NCI-H1092 treated with DMSO at 0.1 percent for 48 hours (cell line): ENCODE data around the gene FAM53A.

Experiments
- DNase-seq: peaks from one replicate; lab custom pipeline; 2025; lab: John Stamatoyannopoulos, UW

The FAM53A gene, protein sequence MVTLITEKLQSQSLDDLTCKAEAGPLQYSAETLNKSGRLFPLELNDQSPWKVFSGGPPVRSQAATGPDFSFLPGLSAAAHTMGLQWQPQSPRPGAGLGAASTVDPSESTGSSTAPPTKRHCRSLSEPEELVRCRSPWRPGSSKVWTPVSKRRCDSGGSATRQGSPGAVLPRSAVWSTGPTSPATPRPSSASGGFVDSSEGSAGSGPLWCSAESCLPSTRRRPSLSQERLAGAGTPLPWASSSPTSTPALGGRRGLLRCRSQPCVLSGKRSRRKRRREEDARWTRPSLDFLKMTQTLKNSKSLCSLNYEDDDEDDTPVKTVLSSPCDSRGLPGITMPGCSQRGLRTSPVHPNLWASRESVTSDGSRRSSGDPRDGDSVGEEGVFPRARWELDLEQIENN

GRCh38 chr4:1683736-1684505 is at the start of gene FAM53A:
Gene FAM53A, minus strand, starts transcription at chr4:1684313. Its CDS starts 15,572 bp downstream, at chr4:1668741.
- peak; percentile 83 for DNase-seq

- no peak for DNase-seq
These were observed 48.8 kb upstream of the FAM53A start for GRCh38 chr4:1732911-1733310.

DNA sequence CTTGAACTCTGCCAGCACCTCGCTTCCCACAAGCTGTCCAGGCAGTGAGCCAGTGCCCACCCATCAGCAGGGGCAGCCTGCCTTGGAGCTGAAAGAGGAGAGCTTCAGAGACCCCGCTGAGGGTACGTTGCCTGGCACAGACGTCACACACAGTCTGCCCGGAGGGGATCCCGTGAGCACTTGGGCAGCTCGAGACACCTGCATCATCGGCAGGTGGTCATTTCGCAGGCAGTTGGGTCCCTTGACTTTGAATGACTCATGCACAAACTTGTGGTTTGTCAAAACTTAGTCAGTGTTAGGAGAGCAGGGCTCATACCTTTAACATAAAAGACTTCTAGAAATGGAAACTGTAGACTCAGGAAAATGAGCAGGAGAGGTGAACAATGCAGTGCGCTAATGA is 47.1 kb upstream of the FAM53A start:
- DNase-seq, result no peak

DNA sequence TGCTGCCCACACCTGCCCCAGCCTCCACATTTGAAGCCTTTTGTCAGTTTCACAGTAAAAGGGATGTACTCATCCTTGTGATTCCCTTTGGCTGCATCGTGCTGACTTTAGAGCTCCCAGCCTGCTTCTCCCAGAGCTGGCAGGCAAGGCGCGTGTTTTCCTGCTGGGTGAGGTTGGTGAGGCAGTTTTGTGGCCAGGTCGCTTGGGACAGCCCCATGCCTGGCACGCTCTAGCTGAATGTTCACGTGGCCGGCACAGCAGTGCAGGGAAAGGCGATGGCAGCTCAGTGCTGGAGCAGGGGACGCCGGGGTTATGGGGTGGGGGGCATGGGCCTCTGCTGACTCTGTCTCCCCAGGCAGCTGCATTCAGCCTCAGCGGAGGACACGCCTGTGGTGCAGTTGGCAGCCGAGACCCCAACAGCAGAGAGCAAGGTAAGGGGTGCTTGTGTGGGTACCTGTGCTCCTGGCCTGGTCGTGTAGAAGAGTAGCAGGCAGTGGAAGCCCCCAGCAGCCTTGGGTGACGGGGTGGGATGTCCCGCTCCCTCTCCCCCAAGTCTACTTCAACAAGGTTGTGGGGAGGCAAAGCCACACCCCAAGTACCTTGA is 46.5 kb upstream of the FAM53A start:
- DNase-seq, result no peak

- DNase-seq, result no peak
These were observed 44.2 kb upstream of the FAM53A start for GRCh38 chr4:1728061-1728980.

DNA sequence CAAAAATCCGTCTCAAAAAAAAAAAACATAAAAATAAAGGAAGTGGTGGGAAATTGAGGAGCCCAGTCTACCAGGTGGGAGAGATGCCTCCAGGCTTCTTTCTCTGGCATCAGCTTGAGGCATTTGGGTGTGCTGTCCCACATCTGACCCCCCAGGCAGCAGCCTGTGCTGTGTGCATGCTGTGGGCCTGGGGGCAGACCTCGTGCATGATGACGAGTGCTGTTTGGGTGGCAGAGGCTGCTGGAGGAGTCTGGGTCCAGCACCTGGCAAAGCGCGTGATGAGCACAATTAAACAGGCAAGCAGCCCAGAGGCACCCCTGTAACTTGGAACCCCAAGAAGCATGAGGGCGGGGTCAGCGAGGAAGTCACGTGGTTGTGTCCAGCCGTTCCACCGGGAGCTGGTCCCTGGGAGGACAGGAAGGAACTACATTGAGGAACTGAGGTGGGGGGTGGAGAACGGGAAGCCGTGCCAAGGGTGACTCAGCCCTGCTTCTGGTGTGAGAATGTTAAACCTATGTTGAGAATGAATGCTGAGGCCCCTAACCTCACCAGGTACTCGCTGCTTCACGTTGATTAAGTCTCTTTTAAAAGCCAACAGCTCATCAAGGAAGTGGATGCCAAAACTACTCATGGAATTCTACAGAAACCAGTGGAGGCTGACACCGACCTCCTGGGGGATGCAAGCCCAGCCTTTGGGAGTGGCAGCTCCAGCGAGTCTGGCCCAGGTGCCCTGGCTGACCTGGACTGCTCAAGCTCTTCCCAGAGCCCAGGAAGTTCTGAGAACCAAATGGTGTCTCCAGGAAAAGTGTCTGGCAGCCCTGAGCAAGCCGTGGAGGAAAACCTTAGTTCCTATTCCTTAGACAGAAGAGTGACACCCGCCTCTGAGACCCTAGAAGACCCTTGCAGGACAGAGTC is 43.3 kb upstream of the FAM53A start:
- DNase-seq, result no peak

GRCh38 chr4:1726146-1726934 is 42.2 kb upstream of the FAM53A start:
- peak; percentile 66 for DNase-seq

DNA sequence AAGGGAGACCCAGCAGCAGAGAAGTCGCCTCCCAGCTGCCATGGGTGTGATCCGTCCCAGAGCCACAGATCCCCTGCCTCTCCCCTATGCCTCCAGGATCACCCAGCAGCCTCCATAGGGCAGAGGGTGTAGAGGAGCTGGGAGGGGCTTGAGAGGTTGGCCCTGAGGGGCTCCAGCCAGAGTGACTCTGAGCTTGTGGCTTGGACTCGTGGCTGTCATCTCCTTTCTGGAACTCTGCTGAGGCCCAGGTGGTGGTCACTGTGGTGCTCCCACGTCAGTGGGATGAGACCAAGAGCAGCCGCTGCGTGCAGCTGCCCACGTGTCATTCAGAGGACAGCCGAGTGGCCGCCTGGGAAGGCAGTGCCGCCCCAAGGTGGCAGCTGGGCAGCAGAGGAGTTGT is 41.4 kb upstream of the FAM53A start:
- no peak for DNase-seq

DNA sequence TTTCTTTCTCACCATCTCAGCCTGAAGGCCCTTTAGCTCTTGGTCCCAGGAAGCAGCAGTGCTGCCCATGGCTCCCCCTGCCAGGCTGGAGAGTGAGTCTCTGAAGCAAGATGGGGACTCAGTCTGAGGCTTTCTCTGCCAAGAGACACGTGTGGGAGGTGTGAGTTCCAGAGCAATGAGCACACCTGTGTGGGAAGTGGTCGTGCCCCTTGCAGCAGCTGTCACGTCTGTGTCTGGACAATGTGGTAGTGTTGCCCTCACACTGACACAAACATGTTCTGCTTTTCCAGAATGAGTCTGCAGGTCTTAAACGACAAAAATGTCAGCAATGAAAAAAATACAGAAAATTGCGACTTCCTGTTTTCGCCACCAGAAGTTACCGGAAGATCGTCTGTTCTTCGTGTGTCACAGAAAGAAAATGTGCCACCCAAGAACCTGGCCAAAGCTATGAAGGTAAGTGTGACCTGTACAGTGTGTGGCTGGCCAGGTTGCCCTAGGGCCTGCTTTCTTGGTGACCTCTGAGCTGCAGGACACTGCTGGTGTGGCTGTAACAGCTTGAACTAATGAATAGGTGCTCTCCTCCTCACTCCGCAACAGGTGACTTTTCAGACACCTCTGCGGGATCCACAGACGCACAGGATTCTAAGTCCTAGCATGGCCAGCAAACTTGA is 39.2 kb upstream of the FAM53A start:
- no peak for DNase-seq

DNA sequence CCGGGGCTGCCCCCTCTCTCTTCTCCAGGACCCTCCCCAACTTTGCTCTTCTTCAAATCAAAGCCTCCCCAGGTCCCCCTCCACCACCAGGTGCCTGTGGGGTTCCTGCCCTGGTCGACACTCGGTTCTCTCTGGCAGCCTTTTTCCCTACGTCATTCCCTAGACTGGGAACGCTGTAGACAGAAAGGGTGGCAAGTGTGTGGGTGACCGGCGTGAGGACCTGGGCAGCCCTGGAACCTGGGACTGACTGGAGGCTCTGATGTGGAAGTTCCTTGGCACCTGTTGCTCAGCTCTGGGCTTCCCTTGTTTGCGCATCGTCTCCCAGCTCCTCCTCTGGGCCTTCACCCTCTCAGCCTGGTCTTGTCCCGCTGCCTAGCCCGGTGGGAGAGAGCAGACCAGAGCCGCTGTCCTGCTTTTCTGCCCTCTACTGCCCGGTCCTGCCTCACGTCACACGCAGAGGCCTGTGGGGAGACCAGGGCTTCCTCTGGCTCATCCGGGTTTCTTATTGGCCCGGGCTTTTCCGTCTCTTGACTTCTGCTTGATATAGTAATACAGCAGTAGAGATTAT is 38.5 kb upstream of the FAM53A start:
- DNase-seq, result no peak

- no peak for DNase-seq
These were observed 37.8 kb upstream of the FAM53A start for GRCh38 chr4:1721666-1722550.

- DNase-seq, result peak; percentile 94
These were observed 37.0 kb upstream of the FAM53A start, which contains the start of the genes TACC3 and TMEM129 for GRCh38 chr4:1721003-1721665. Gene TACC3, plus strand, starts transcription at chr4:1721521. Its CDS starts 1,901 bp downstream, at chr4:1723422. Gene TMEM129, minus strand, starts transcription at chr4:1721323. Its CDS starts 486 bp downstream, at chr4:1720837.

DNA sequence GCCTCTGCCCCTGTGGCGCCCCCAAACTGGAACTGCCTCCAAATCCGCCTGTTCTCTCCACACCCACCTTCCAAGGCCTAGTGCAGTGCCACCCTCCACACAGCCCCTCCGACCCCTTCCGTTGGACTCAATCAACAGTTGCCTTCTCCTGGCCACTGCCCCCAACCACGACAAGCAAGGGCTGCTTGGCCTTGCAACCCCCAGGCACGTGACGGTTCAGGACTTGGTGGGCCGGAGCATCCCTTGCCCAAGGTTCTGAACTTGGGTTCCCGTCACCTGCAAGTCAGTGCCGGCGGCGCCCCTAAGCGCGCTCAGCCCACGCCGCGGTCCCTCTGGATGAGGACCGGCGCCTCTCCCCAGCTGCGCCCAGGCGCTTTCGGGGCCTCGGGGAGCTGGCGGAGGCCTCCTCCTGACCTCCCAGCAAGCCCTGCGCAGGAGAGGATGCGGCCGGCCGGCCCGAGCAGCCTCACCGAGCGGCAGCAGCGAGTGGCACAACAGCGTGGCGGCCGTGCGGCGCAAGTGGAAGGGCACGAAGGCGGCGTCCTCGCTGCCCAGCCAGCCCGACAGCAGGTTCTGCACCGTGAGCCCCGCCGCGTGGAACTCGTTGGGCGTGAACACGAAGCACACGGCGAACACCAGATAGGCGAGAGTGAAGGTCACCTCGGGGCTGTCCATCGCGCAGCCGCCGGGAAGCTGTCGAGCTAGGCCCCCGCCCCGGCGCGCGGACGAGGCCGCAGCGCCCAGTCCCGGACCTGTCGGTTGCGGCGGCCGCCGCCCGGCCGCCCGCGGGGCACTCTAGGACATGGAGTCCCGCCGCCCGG is 36.3 kb upstream of the FAM53A start:
- no peak for DNase-seq

DNA sequence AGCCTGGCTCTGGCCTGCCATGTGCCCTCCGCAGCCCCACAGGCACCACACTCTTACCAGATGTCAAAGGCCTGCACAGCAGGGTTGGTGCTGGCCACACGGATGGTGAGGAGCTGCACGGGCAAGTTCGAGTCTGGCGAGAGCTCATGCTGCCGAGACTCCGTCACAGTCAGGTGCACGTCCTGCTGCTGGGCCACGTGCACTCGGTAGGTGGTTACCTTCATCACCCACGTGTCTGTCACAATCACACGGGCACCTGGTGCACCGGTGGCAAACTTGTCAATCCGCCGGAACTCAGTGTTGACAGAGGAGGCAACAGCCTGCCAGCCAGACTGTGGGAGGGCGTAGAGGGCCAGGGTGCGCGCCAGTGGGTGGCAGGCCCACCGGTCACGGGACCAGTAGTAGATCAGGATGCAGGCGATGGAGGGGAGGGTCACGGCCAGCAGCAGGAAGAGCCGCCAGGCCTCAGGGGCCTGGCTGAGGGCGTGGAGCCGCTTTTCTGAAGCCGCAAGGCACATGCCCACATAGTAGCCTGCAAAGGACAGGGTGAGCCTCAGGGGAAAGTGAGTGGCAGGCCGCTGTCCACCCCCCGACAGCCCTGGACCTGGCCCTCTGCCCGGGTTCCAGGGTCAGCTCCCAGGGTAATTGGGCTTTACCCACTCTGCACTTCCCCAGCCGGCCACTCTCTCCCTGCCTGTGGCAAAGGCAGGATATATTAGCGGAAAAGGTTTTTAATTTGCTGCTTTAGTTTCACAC is 34.2 kb upstream of the FAM53A start:
- DNase-seq, result no peak
